Measurements from ENCODE around the gene POU3F1. TPM values are rescaled to one million over a fixed set of nuclear protein-coding genes. Genes with fewer than 3 reads are reported as not detected.

POU3F1 gene
- total and polyA plus RNA-seq, 10 of the 15 experiments (the other 5 are each of a cell fraction or from before 2014, with no cell fraction given): 0.04 to 0.53 (median 0.10) TPM; not detected in 3

DNA sequence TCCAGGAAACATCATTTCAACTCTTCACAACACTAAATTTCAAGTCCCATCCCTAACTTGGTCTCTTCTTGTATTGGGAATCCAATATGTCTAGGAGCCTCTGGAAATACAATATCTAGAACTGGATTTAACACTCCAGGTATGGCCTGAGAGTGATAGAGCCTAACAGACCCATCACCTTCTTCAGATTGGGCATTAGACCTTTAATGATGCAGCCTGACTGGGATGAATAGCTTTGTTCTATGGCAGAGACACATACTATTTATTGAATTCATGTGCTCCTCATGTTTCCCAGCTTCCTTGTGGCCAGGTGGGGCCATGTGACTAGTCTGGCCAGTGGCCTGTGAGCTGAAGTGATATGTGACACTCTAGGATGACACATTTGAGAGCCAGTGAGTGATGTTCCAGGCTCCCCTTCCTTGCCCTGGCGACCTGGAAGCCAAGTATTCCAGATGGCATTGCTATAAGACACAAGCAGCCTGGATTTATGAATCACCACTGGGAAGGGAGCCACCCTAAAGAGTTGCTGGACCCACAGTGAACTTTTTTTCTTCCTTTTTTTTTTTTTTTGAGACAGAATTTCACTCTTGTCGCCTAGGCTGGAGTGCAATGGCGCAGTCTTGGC is 31.0 kb upstream of the POU3F1 start:
- POLR2A ChIA-PET: interaction anchor here (0.6 kb wide), 1 partner anchor 10 kb away, joined by 3 read pairs; no protein-coding TSS in a partner anchor
- SMC1A ChIA-PET (ENCODE audit: uncharacterized antibody, unreplicated experiment): interaction anchor here (0.9 to 12.4 kb wide), 2 partner anchors 30 to 55 kb away, joined by 3 to 316 read pairs; partner anchors contain the start of gene POU3F1

DNA sequence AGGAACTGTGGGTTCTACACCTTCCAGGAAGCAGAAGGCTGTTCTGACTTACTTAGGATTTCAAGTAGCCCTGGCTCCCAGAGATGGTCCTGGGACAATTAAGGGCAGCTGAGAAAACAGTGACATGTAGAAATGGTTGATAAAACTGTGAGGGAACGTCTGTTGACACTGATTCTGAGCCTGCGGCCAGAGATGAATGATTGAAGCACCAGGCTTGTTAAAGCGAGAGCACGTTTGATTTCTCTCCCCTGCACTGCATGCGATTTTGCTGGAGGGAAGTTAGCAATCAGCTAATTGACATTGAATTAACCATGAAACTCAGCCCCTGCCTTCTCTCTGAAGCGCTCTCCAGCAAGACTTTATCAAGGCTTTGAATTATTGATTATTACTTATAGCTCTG is 29.9 kb upstream of the POU3F1 start:
- FAIRE-seq (no peak), DNase-seq (ENCODE audit: low read depth, low spot score) (no peak), ATAC-seq (no peak)
- no peaks in the 10 kb centered on the region for H3K4me1 ChIP-seq (ENCODE audit: control insufficient read depth, insufficient read depth, low read length)
- RAD21 ChIA-PET (ENCODE audit: unreplicated experiment): no interaction called here
- CTCF ChIA-PET: interaction anchor here (0.7 to 1.1 kb wide), 2 partner anchors 17 to 758 kb away, joined by 3 to 4 read pairs; no protein-coding TSS in a partner anchor
- H3K4me3 ChIP-seq: no peak overlapping the region
- TF ChIP-seq SUZ12 (IDR thresholded peaks at IDR 0.05; ENCODE audit: unreplicated experiment) (no peak), NBN (IDR thresholded peaks at IDR 0.05) (no peak), KDM1A (IDR thresholded peaks at IDR 0.05; ENCODE audit: borderline replicate concordance) (no peak), NR2C1 (IDR thresholded peaks at IDR 0.05) (no peak), TCF3 (IDR thresholded peaks at IDR 0.05; ENCODE audit: borderline replicate concordance, insufficient read depth, low read depth, low read length) (no peak), EGR1 (IDR thresholded peaks at IDR 0.05; ENCODE audit: borderline replicate concordance in 1 of 2, low read depth in 2 of 2, low read length in 2 of 2) (no peak)
- TF ChIP-seq, protein P1, sequence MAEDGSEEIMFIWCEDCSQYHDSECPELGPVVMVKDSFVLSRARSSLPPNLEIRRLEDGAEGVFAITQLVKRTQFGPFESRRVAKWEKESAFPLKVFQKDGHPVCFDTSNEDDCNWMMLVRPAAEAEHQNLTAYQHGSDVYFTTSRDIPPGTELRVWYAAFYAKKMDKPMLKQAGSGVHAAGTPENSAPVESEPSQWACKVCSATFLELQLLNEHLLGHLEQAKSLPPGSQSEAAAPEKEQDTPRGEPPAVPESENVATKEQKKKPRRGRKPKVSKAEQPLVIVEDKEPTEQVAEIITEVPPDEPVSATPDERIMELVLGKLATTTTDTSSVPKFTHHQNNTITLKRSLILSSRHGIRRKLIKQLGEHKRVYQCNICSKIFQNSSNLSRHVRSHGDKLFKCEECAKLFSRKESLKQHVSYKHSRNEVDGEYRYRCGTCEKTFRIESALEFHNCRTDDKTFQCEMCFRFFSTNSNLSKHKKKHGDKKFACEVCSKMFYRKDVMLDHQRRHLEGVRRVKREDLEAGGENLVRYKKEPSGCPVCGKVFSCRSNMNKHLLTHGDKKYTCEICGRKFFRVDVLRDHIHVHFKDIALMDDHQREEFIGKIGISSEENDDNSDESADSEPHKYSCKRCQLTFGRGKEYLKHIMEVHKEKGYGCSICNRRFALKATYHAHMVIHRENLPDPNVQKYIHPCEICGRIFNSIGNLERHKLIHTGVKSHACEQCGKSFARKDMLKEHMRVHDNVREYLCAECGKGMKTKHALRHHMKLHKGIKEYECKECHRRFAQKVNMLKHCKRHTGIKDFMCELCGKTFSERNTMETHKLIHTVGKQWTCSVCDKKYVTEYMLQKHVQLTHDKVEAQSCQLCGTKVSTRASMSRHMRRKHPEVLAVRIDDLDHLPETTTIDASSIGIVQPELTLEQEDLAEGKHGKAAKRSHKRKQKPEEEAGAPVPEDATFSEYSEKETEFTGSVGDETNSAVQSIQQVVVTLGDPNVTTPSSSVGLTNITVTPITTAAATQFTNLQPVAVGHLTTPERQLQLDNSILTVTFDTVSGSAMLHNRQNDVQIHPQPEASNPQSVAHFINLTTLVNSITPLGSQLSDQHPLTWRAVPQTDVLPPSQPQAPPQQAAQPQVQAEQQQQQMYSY (CRISPR knock-in tag; IDR thresholded peaks at IDR 0.05): no peak
- no peak overlapping the region for H3K4me2 ChIP-seq (ENCODE audit: control insufficient read depth, insufficient read depth)
- no peak overlapping the region for H3K27ac ChIP-seq (ENCODE audit: control insufficient read depth, insufficient read depth)
- 25% methylated on average over 6 of the region's 6 CpGs for WGBS (ENCODE audit: insufficient coverage, insufficient replicate concordance, low lambda C conversion rate, missing lambda C conversion rate)
- SMC1A ChIA-PET (ENCODE audit: uncharacterized antibody, unreplicated experiment): interaction anchor here (0.5 to 12.4 kb wide), 2 partner anchors 26 to 28 kb away, joined by 5 to 316 read pairs; partner anchors contain the start of gene POU3F1
- no peaks in the 10 kb centered on the region for H3K9me3 ChIP-seq (replicated peaks; ENCODE audit: control insufficient read depth, insufficient read depth, low read length)
- in situ Hi-C loops (cut with MboI): no loop called here
- H2AFZ ChIP-seq (ENCODE audit: control insufficient read depth, low read depth, low read length): no peak overlapping the region
- POLR2A ChIA-PET: interaction anchor here (0.7 kb wide), 1 partner anchor 16 kb away, joined by 3 read pairs; no protein-coding TSS in a partner anchor
- no peaks in the 10 kb centered on the region; the same call in 1 of the 2 replicates for H4K20me1 ChIP-seq (ENCODE audit: control insufficient read depth, insufficient read depth)
- no peaks in the 10 kb centered on the region for H3K36me3 ChIP-seq (ENCODE audit: control insufficient read depth in 2 of 2, insufficient read depth in 2 of 2, low read length in 1 of 2)
- intact Hi-C loops (cut with micrococcal nuclease; ENCODE audit: unreplicated experiment): no loop called here
- BruUV-seq (replicated peaks): no TSS peak
- H3K27me3 ChIP-seq (replicated peaks in 1 of 2; ENCODE audit: control insufficient read depth in 2 of 2, insufficient read depth in 2 of 2, low read length in 1 of 2): no peaks in the 10 kb centered on the region
- H3K9ac ChIP-seq (ENCODE audit: control insufficient read depth, insufficient read depth, low read length): no peak overlapping the region
- no peaks in the 10 kb centered on the region for H3K79me2 ChIP-seq (ENCODE audit: control insufficient read depth, insufficient read depth, low read length)

More for the DNA sequence above, 31.0 kb upstream of the POU3F1 start:
- Histone ChIP-seq H3K36me3 (ENCODE audit: control insufficient read depth in 2 of 2, insufficient read depth in 2 of 2, low read length in 1 of 2) (no peaks in the 10 kb centered on the region), H3K9ac (ENCODE audit: control insufficient read depth, insufficient read depth, low read length) (no peak overlapping the region), H3K4me1 (ENCODE audit: control insufficient read depth, insufficient read depth, low read length) (no peaks in the 10 kb centered on the region), H4K20me1 (ENCODE audit: control insufficient read depth, insufficient read depth) (no peaks in the 10 kb centered on the region; the same call in 1 of the 2 replicates), H3K27me3 (replicated peaks in 1 of 2; ENCODE audit: control insufficient read depth in 2 of 2, insufficient read depth in 2 of 2, low read length in 1 of 2) (no peaks in the 10 kb centered on the region), H3K27ac (ENCODE audit: control insufficient read depth, insufficient read depth) (no peak overlapping the region), H3K4me2 (ENCODE audit: control insufficient read depth, insufficient read depth) (no peak overlapping the region), H3K79me2 (ENCODE audit: control insufficient read depth, insufficient read depth, low read length) (no peaks in the 10 kb centered on the region), H2AFZ (ENCODE audit: control insufficient read depth, low read depth, low read length) (no peak overlapping the region), H3K4me3 (no peak overlapping the region), H3K9me3 (replicated peaks; ENCODE audit: control insufficient read depth, insufficient read depth, low read length) (no peaks in the 10 kb centered on the region)
- FAIRE-seq (no peak), DNase-seq (ENCODE audit: low read depth, low spot score) (no peak), ATAC-seq (no peak)
- ChIA-PET CTCF (interaction anchor here (1.1 kb wide), 1 partner anchor 18 kb away, joined by 4 read pairs; no protein-coding TSS in a partner anchor), RAD21 (ENCODE audit: unreplicated experiment) (no interaction called here)
- no TSS peak for BruUV-seq (replicated peaks)
- in situ Hi-C loops (cut with MboI): no loop called here
- intact Hi-C loops (cut with micrococcal nuclease; ENCODE audit: unreplicated experiment): no loop called here
- TF ChIP-seq NFIC (IDR thresholded peaks at IDR 0.05; ENCODE audit: low read depth, low read length) (no peak), RCOR1 (conservative IDR thresholded peaks at IDR 0.05; ENCODE audit: low read depth, low read length) (no peak), BHLHE40 (IDR thresholded peaks at IDR 0.05; ENCODE audit: borderline replicate concordance in 1 of 2, low read depth in 2 of 2, low read length in 1 of 2) (no peak), POLR2AphosphoS5 (IDR thresholded peaks at IDR 0.05; ENCODE audit: low read length) (no peak), HCFC1 (IDR thresholded peaks at IDR 0.05; ENCODE audit: low read length) (no peak)
- WGBS (ENCODE audit: insufficient coverage, insufficient replicate concordance, low lambda C conversion rate, missing lambda C conversion rate): 21% methylated on average over 1 of the region's 3 CpGs

Measured in GM12878 (cell line).